ENCODE data around the gene TRAF4.
"Not testable (repeated sequence)": the region's sequence is repeated elsewhere in the genome, so short reads cannot be mapped to it uniquely, and the experiment has no call there.

TRAF4 gene

GRCh38 chr17:28726627-28727491 is 17.0 kb upstream of the TRAF4 start:
- peak; percentile 91 for DNase-seq (ENCODE audit: low spot score)
- peak; percentile 97 for TF ChIP-seq CTCF (IDR thresholded peaks at IDR 0.05; ENCODE audit: extremely low read depth, missing control alignments)

GRCh38 chr17:28728364-28729200 is 15.2 kb upstream of the TRAF4 start, which contains the start of gene NEK8:
Gene NEK8 (plus strand): TSS chr17:28728788. CDS start chr17:28728814, 26 bp downstream.
- TF ChIP-seq CTCF (IDR thresholded peaks at IDR 0.05; ENCODE audit: extremely low read depth, missing control alignments) = no peak
- DNase-seq (ENCODE audit: low spot score) = peak; percentile 88

GRCh38 chr17:28729950-28730330 is 13.9 kb upstream of the TRAF4 start:
- no peak for DNase-seq (ENCODE audit: low spot score)
- no peak for TF ChIP-seq CTCF (IDR thresholded peaks at IDR 0.05; ENCODE audit: extremely low read depth, missing control alignments)

- DNase-seq (ENCODE audit: low spot score) = no peak
- no peak for TF ChIP-seq CTCF (IDR thresholded peaks at IDR 0.05; ENCODE audit: extremely low read depth, missing control alignments)
Observed at GRCh38 chr17:28733346-28733745, 10.5 kb upstream of the TRAF4 start.

- TF ChIP-seq CTCF (IDR thresholded peaks at IDR 0.05; ENCODE audit: extremely low read depth, missing control alignments) = no peak
- no peak for DNase-seq (ENCODE audit: low spot score)
Observed at GRCh38 chr17:28734712-28735241, 9.0 kb upstream of the TRAF4 start.

GRCh38 chr17:28735242-28735722 is 8.5 kb upstream of the TRAF4 start:
- DNase-seq (ENCODE audit: low spot score) = no peak
- TF ChIP-seq CTCF (IDR thresholded peaks at IDR 0.05; ENCODE audit: extremely low read depth, missing control alignments) = no peak

GRCh38 chr17:28735913-28736769 is 7.7 kb upstream of the TRAF4 start:
- not testable (repeated sequence) for DNase-seq (ENCODE audit: low spot score)
